Skeletal muscle tissue (tissue), 4 donors: Measurements from ENCODE around the gene SETD4. TPM values are rescaled to one million over a fixed set of nuclear protein-coding genes. Genes with fewer than 3 reads are reported as not detected.

Experiments used
- H3K27ac ChIP-seq: one replicate; pipeline ENCODE4 v1.7.0; 2013; ENCODE audit warnings: mild to moderate bottlenecking, low read depth, low read length, inconsistent platforms
- H3K27me3 ChIP-seq, 3 donors: one replicate each; pipeline ENCODE4 v1.7.0; 2013; ENCODE audit warnings: low read length in 3 of 3; ENCODE audit not compliant: control insufficient read depth in 3 of 3, insufficient read depth in 3 of 3
- H3K36me3 ChIP-seq, 3 donors: one replicate each; pipeline ENCODE4 v1.7.0; 2013; ENCODE audit warnings: low read length in 3 of 3; ENCODE audit not compliant: control insufficient read depth in 3 of 3, insufficient read depth in 3 of 3
- H3K4me1 ChIP-seq, 3 donors: one replicate each; pipeline ENCODE4 v1.7.0; 2013; ENCODE audit warnings: low read length in 3 of 3, mild to moderate bottlenecking in 3 of 3; ENCODE audit not compliant: control insufficient read depth in 3 of 3, insufficient read depth in 3 of 3
- H3K4me3 ChIP-seq, 3 donors: one replicate each; pipeline ENCODE4 v1.7.0; 2013; ENCODE audit warnings: low read length in 3 of 3
- H3K9ac ChIP-seq, 3 donors: one replicate each; pipeline ENCODE4 v1.7.0; 2013; ENCODE audit warnings: low read length in 3 of 3, mild to moderate bottlenecking in 3 of 3, moderate library complexity in 2 of 3, low read depth in 1 of 3
- H3K9me3 ChIP-seq, 3 donors: one replicate each; pipeline ENCODE4 v1.7.0; 2013; ENCODE audit warnings: low read length in 3 of 3; ENCODE audit not compliant: control insufficient read depth in 3 of 3
- total RNA-seq: library from RNA; depleted of rRNA; stranded (reverse); fragments of >200 nt; gene quantifications from one replicate; pipeline ENCODE4 v1.2.3, GENCODE V29; 2014
- donor health status: Osteomylitis.

Gene SETD4
- total RNA-seq, 1 donor from 2014 or later, result 14.1 TPM

DNA sequence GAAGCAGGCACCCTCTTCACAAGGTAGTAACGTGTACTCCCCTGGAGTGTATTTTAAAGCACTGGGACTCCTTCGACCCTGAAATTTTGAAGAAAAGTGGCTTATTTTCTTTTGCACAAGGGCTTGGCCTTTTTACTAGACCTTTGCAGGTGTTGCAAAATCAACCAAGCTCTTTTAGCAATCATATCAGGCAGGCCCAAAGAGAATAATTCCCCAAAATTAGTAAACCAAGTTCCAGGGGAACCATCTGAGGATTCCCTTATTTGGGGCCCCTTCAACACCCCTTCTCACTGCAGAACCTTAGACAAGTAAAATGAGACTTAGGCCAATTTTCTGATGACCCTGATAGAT is 37.8 kb upstream of the SETD4 start:
- Histone ChIP-seq H3K4me1 (peaks cover 0 to 7% (median 4%) of the 10 kb centered on the region in 3 donors), H3K27me3 (no peaks in the 10 kb centered on the region), H3K4me3 (no peak overlapping the region), H3K27ac (no peak overlapping the region), H3K36me3 (no peaks in the 10 kb centered on the region), H3K9me3 (no peaks in the 10 kb centered on the region), H3K9ac (peak overlapping the region in 1 of 3 donors; percentile 12)

DNA sequence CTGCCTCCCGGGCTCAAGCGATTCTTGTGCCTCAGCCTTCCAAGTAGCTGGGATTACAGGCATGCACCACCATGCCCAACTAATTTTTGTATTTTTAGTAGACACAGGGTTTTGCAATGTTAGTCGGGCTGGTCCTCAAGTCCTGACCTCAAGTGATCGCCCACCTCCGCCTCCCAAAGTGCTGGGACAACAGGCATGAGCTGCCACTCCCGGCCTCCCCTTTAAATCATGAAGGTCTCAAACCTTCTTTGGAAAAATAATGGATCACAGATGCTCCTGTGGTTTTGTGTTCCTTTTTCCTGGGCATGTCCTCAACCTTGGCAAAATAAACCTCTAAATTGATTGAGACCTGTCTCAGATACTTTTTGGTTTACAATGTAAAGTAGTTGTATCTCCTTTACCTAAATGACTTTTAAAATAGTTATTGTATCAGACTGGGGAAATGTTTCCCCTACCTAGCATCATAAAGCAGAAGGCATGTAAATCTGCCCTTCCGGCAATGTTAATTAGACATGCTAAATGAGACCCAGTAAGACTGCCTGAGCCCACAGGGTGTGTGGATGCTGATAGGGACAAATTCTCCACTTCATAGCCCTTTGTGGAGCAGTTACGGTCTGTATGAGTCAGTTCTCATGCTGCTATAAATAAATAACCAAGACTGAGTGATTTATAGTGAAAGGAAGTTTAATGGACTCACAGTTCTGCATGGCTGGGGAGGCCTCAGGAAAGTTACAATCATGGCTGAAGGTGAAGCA is 37.3 kb upstream of the SETD4 start:
- peaks cover 0 to 7% (median 4%) of the 10 kb centered on the region in 3 donors for H3K4me1 ChIP-seq
- H3K9me3 ChIP-seq, result no peaks in the 10 kb centered on the region
- peak overlapping the region in 1 of 3 donors; percentile 12 for H3K9ac ChIP-seq
- H3K4me3 ChIP-seq, result no peak overlapping the region
- H3K36me3 ChIP-seq, result no peaks in the 10 kb centered on the region
- H3K27me3 ChIP-seq, result no peaks in the 10 kb centered on the region
- no peak overlapping the region for H3K27ac ChIP-seq

DNA sequence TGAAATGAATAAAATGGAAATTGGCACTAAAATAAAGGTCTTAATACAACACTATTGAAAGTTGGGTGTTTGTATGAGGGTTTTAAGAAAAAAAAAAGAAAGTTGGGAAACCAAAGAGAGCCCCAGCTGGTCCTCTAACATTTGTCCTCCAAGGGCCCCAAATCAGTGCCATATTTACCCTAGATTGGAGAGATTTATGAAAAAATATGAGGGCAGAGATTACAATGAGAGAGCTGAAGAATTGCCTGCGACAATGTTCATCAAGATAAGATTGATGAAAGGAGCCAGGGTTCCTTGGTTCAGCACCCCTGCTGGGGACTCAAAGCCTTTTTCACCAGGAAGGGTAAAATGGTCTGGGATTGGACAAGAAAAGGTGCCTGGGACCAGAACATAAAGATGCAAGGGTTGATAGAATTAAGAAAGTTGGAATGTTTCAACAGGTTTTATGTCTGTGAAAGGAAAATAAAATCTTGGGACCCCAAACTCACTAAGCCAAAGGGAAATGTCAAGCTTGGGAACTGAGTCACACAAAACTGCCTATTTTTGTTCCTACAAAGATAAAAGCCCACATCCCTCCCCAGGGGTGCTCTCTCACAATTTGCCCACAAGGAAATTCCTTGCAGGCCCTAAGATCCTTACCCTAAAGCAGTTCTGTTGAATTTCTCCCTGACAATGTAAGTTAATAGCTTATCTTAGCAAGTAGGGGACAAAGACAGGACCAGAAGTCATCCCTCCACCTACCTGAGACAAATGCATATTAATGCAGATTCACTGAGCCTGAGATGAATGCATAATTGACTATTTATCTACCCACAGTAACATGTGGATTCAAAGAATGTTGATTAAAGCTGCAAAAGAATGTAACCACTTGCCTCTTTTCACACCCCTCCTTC is 36.3 kb upstream of the SETD4 start:
- no peak overlapping the region for H3K4me3 ChIP-seq
- no peaks in the 10 kb centered on the region for H3K9me3 ChIP-seq
- no peaks in the 10 kb centered on the region for H3K36me3 ChIP-seq
- H3K27ac ChIP-seq, result no peak overlapping the region
- no peaks in the 10 kb centered on the region for H3K27me3 ChIP-seq
- H3K4me1 ChIP-seq, result peaks cover 0 to 7% (median 4%) of the 10 kb centered on the region in 3 donors
- H3K9ac ChIP-seq, result no peak overlapping the region

DNA sequence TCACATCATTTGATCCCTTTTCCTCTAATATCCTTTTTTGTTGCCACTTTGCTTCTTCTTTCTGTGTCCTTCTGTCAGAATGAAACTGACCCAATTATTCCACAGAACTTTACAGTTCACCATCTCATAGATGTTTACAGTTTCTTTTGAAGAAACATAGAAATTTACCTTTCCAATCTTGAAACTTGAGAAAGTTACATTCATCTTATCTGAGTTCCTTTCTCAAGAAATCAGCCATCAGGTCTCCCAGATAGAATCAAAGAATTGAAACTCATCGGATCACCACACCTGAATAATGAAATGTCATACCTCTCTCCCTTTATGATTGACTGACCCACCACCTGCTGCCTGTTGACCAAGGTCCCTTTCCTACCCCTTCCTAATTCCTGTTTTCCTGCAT is 33.2 kb upstream of the SETD4 start:
- Histone ChIP-seq H3K9ac (no peak overlapping the region), H3K27ac (no peak overlapping the region), H3K4me3 (no peak overlapping the region), H3K27me3 (no peaks in the 10 kb centered on the region), H3K36me3 (no peaks in the 10 kb centered on the region), H3K9me3 (no peaks in the 10 kb centered on the region), H3K4me1 (peaks cover 0 to 7% (median 7%) of the 10 kb centered on the region in 3 donors)

DNA sequence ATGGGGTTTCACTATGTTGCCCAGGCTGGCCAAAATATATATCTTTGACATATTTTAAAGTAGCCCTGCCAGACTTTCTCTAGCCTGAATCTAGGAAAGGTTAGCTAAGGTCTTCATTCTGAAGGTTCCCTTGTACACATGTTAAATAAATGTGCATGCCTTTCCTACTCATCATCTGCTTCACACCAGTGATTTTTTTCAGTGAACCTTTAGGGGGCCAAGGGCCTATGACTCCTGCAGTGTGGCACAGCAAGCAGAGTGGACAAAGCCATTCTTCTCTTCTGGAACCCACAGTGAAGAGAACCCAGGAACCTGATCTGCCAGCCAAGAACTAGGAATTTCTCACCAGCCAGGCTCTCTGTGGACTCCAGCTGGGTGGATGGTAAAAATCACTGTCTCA is 32.4 kb upstream of the SETD4 start:
- Histone ChIP-seq H3K27ac (no peak overlapping the region), H3K27me3 (no peaks in the 10 kb centered on the region), H3K9ac (no peak overlapping the region), H3K9me3 (no peaks in the 10 kb centered on the region), H3K4me3 (no peak overlapping the region), H3K36me3 (no peaks in the 10 kb centered on the region), H3K4me1 (peaks cover 4 to 11% (median 5%) of the 10 kb centered on the region in 3 donors)

DNA sequence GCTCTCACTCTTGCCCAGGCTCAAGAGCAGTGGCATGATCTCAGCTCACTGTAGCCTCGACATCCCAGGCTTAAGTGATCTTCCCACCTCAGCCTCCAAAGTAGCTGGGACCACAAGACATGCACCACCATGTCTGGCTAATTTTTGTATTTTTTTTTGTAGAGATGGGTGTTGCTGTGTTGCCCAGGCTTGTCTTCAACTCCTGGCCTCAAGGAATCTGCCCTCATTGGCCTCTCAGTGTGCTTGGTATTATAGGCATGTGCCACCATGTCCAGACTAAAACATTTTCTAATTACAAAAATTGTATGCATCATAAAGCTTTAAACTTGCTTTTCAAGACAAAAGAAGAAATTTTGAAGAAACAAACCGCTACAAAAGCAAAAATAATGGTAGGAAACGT is 29.6 kb upstream of the SETD4 start:
- no peak overlapping the region for H3K9ac ChIP-seq
- H3K9me3 ChIP-seq, result no peaks in the 10 kb centered on the region
- H3K4me1 ChIP-seq, result peaks cover 8 to 14% (median 12%) of the 10 kb centered on the region in 3 donors
- H3K36me3 ChIP-seq, result no peaks in the 10 kb centered on the region
- H3K27ac ChIP-seq, result no peak overlapping the region
- H3K27me3 ChIP-seq, result no peaks in the 10 kb centered on the region
- H3K4me3 ChIP-seq, result no peak overlapping the region

DNA sequence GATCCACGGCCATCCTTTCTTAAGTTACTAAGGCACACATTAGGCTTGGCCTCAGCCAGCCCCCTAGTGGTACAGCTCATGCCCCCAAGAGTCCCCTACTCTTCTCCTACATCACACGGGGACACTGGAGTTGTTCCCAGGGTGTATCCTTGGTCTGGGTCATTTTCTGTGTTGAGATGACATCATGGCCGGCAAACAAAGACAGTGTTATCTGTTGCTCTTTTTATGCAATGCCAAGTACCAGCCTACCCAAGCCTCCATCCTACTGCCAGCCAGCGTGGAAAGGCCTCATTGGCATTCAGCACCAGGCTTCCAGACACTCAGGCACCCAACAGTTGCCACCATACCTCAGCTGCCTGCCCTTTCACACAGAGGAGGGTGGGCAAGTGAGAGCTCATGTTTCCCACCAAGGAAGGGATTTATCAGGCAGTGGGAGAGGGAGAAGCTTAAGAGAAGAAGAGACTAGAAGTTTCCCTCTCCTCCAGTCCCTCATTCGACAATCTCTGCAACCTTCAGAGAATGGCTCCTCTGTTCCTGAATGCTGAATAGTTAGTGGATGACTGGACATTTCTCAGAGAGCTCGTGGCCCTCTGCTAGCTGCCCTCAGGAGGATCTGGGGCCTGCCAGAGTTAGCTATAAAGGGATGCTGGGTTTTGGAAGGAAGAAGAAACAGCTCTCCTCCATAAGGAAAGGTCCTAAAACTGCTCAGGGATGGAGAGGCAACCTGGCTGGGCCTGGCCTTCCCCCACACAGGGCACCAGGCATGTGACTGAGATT is 27.2 kb upstream of the SETD4 start:
- peak overlapping the region in 1 of 3 donors; percentile 17 for H3K9ac ChIP-seq
- H3K36me3 ChIP-seq, result no peaks in the 10 kb centered on the region
- no peaks in the 10 kb centered on the region for H3K27me3 ChIP-seq
- peak overlapping the region in 2 of 3 donors; percentile 32 to 42 for H3K4me3 ChIP-seq
- H3K4me1 ChIP-seq, result peaks cover 8 to 14% (median 12%) of the 10 kb centered on the region in 3 donors
- H3K27ac ChIP-seq, result peak overlapping the region; percentile 59
- H3K9me3 ChIP-seq, result no peaks in the 10 kb centered on the region

DNA sequence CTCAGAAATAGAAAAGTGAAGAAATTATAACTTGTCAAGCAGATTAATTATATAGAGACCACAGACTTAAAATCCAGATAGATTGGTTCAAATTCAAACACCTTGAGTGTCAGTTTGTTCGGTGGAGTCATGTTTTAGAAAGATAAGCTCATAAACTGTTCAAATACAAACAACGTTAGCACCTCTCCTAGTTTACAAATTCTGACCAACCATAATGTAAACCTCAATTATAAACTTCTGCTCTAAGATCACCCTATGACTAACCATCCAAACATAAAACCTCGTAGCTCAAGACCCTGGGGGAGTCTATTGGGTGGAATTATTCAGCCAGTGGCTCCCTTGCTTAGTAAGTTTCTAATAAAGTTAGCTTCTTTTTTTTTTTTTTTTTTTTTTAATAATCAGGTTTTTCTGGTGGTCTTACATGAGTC is 21.9 kb upstream of the SETD4 start:
- Histone ChIP-seq H3K27ac (no peak overlapping the region), H3K4me3 (no peak overlapping the region)

DNA sequence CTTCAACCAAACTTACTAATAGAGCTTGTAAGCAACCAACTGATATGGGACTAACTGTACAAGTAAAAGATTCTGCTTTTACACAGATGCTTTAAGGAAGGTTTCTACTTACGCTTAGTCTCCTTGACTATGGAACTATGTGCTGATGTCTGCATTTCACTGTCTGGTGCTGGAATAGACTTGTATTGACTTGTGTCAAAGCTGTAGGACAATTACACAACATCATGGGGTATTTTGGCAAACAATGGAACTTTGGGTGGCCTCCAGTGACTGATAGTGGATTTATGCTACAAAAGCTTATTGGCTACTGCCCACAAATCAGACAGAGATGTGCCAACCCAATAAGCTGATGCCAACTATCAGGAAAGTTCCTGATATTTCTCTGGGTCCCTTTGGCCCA is 20.1 kb upstream of the SETD4 start:
- H3K9me3 ChIP-seq, result no peaks in the 10 kb centered on the region
- no peak overlapping the region for H3K4me3 ChIP-seq
- peaks cover 0 to 4% (median 0%) of the 10 kb centered on the region in 3 donors for H3K4me1 ChIP-seq

More for the DNA sequence above, 21.9 kb upstream of the SETD4 start:
- no peak overlapping the region for H3K9ac ChIP-seq
- no peaks in the 10 kb centered on the region for H3K9me3 ChIP-seq
- no peaks in the 10 kb centered on the region for H3K36me3 ChIP-seq
- no peaks in the 10 kb centered on the region for H3K27me3 ChIP-seq
- peaks cover under 1 to 5% (median 3%) of the 10 kb centered on the region in 3 donors for H3K4me1 ChIP-seq

More for the DNA sequence above, 20.1 kb upstream of the SETD4 start:
- Histone ChIP-seq H3K27ac (no peak overlapping the region), H3K36me3 (no peaks in the 10 kb centered on the region), H3K27me3 (no peaks in the 10 kb centered on the region), H3K9ac (no peak overlapping the region)
